Adrenal gland (tissue), 5 donors: ENCODE results near the gene ZFAND6.

Source experiments
- POLR2A ChIP-seq, 2 donors: fragments of 450-650 bp; IDR thresholded peaks; one replicate each; pipeline ENCODE4 v1.6.1; 2017; ENCODE audit warnings: antibody characterized with exemption in 2 of 2, mild to moderate bottlenecking in 2 of 2, moderate library complexity in 1 of 2
- TF ChIP-seq, protein P1 (sequence below), 6 experiments: fragments of 450-650 bp in 4 of 6; fragments of 200-600 bp in 2 of 6; sonication (generic) in 1 of 6; IDR thresholded peaks; 1 replicate in 5 of 6; 2 replicates in 1 of 6; pipeline versions ENCODE4 v1.5.1 to v1.8.0; 2016 to 2021; ENCODE audit warnings: antibody characterized with exemption in 6 of 6, mild to moderate bottlenecking in 2 of 6, moderate library complexity in 1 of 6
- donor health status: DM: no; HTN: no; CAD: no.

DNA sequence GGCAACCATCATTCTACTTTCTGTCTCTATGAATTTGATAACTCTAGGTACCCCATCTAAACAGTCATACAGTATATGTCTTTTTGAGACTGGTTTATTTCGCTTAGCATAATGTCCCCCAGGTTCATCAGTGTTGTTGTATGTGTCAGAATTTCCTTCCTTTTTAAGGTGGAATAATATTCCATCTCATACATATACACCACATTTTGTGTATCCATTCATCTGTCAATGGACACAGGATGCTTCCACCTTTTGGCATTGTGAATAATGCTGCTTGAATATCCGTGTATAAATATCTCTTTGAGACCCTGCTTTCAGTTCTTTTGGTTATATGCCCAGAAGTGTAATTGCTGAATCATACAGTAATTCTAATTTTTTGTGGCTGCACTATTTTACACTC lies 10.4 kb upstream of the ZFAND6 start:
- TF ChIP-seq, protein P1, sequence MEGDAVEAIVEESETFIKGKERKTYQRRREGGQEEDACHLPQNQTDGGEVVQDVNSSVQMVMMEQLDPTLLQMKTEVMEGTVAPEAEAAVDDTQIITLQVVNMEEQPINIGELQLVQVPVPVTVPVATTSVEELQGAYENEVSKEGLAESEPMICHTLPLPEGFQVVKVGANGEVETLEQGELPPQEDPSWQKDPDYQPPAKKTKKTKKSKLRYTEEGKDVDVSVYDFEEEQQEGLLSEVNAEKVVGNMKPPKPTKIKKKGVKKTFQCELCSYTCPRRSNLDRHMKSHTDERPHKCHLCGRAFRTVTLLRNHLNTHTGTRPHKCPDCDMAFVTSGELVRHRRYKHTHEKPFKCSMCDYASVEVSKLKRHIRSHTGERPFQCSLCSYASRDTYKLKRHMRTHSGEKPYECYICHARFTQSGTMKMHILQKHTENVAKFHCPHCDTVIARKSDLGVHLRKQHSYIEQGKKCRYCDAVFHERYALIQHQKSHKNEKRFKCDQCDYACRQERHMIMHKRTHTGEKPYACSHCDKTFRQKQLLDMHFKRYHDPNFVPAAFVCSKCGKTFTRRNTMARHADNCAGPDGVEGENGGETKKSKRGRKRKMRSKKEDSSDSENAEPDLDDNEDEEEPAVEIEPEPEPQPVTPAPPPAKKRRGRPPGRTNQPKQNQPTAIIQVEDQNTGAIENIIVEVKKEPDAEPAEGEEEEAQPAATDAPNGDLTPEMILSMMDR (IDR thresholded peaks at IDR 0.05): no peak
- no peak for TF ChIP-seq POLR2A (IDR thresholded peaks at IDR 0.05)
